HG02678 (cell line): ENCODE results near the gene TRIM41.
"Not testable (repeated sequence)": the region's sequence is repeated elsewhere in the genome, so short reads cannot be mapped to it uniquely, and the experiment has no call there.

ENCODE experiments used
- ATAC-seq: cut with Tn5 transposase; IDR thresholded peaks from one replicate; pipeline ENCODE4 v1.9.1; 2021; ENCODE audit warnings: mild to moderate bottlenecking, moderate library complexity; ENCODE audit not compliant: unreplicated experiment

Gene TRIM41

GRCh38 chr5:181192337-181193046 lies 30.6 kb upstream of the TRIM41 start:
- no peak for ATAC-seq

- ATAC-seq: no peak
Measured at GRCh38 chr5:181193656-181194055, 29.4 kb upstream of the TRIM41 start.

- ATAC-seq: no peak
Measured at GRCh38 chr5:181194489-181195248, 28.4 kb upstream of the TRIM41 start.

DNA sequence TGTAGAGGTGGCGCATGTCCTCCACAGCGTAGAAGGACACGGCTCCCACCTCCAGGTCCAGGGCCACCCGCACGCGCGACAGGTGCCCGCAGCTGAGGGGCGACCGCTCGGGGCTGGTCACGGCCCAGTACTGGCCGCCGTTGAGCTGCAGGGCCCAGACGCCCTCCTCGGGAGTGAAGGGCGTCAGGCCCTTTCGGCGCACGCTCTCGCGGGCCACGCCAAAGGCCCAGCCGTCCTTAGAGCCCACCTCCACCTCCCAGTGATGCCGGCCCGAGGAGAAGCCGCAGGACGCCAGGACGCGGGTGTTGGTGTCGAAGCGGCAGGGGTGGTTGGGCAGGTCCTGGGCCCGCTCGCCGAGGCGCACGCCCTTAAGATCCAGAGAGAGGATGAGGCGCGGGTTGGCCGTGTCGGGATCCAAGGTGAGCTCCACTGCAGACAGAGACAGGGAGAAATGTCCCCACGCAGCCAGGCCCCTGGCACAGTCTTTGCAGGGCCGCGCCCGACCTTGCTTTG lies 27.8 kb upstream of the TRIM41 start:
- no peak for ATAC-seq

DNA sequence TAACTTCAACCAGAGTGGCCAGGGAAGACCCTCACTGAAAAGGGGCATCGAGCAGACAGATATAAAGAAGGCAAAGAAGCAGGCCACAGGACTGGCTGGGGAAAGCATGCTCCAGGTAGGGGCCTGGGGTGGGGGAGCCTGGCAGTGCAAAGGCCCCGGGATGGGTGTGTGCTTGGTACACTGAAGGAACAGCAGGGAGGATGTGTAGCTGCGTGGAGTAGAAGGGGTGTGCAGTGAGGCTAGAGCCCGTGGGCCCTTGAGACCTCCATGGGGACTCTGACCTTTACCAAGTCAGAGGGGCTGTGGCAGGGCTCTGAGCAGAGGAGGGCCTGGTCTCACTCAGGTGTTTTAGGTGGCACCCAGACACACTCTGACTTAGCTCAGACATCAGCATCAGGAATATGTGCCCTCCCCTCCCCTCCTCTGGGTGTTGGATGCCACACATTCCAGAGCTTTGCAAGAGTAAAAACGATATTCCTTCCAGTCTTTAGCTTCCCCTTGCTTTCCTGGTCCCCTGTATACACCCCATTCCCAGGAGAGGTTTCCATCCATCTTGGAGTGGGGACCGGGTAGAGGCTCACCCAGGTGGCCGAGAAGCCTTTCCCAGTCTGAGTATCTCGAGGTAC lies 25.6 kb upstream of the TRIM41 start:
- no peak for ATAC-seq

GRCh38 chr5:181198106-181198685 lies 24.9 kb upstream of the TRIM41 start:
- ATAC-seq: no peak

- peak; percentile 78 for ATAC-seq
Measured at GRCh38 chr5:181198905-181199519, 24.1 kb upstream of the TRIM41 start.

GRCh38 chr5:181199881-181200638 lies 23.0 kb upstream of the TRIM41 start:
- no peak for ATAC-seq

DNA sequence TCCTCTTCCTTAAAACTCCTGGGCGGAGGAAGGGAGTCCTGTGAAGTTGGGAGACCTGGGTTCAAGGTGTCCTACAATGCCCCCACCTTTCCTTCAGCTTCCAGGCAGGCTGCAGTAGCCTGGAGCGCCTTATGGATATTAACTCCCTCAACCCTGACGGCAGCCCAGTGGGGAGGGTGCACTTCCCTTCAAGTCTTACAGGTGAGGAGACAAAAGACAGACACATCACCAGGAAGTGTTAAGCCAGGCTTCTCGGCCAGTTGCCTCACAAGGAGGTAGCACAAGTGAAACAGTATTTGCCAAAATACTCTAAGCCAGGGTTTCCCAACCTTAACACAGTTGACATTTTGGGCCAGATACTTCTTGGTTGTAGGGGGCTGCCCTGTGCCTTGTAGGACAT lies 22.3 kb upstream of the TRIM41 start:
- ATAC-seq: no peak

- no peak for ATAC-seq
Measured at GRCh38 chr5:181203093-181203711, 19.9 kb upstream of the TRIM41 start.

DNA sequence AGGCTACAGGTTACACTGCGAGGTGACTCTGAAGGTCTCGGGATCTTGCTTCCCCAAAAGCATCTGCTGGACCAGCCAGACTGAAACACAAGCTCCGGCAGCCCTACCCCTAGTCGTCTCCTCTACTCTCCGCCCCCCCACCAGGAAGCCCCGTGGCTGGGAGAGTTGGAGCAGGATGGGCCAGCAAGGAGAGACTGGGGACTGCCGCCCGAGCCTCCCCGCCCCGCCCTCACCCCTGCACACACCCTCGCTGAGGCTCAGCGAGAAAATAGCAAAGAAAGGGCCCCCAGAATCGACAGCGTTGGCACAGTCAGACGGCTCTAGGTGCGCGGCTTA lies 19.3 kb upstream of the TRIM41 start:
- no peak for ATAC-seq

DNA sequence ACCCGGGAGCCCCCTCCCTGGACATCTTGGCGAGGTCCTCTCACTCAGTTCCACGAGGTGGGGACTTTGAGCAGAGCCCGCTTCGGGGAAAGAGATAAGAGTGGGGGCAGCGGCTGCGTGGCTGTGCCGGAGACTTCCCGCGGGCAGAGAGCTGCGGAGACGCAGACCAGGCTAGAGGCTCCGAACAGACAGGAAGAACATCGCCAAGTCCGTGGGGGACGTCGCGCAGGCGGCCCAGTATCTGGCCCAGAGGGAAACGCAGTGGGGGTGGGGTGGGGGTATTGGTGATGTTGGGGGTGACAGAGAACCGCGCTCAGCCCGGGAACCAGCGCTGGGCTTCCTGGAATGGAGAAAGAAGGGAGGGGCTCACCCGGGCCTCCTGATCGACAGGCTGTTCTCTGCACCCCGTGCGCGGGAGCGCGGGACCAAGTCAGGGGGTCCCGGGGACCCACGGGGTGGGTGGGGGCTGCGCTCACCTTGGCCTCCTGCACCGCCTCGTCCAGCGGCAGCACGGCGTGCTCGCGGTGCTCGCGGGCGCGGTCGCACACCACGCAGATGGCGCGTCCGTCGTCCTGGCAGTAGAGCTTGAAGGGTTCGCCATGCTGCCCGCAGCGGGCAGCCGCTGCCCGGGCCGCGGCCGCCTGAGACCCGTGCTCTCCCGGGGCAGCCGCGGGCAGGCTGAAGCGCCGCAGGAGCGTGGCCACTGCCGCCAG lies 18.8 kb upstream of the TRIM41 start:
- ATAC-seq: no peak

- no peak for ATAC-seq
Measured at GRCh38 chr5:181204826-181205760, 18.0 kb upstream of the TRIM41 start, which contains the start of gene TRIM7. Gene TRIM7, minus strand, starts transcription at chr5:181205196. Its CDS starts 86 bp downstream, at chr5:181205110.

- ATAC-seq: no peak
Measured at GRCh38 chr5:181205761-181206649, 17.1 kb upstream of the TRIM41 start.

GRCh38 chr5:181207214-181207959 lies 15.7 kb upstream of the TRIM41 start:
- ATAC-seq: peak; percentile 38

GRCh38 chr5:181207960-181208253 lies 15.2 kb upstream of the TRIM41 start:
- no peak for ATAC-seq

DNA sequence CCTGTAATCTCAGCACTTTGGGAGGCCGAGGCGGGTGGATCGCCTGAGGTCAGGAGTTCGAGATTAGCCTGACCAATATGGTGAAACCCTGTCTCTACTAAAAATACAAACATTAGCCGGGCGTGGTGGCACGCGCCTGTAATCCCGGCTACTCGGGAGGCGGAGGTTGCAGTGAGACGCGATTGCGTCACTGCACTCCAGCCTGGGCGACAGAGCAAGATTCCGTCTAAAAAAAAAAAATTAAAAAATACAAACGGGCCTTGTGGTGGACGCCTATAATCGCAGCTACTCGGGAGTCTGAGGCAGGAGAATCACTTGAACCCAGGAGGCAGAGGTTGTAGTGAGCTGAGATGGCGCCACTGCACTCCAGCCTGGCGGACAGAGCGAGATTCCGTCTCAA lies 14.1 kb upstream of the TRIM41 start:
- not testable (repeated sequence) for ATAC-seq
